Epithelial cell of proximal tubule (primary cell): ENCODE data around the gene MAP2K4. TPM values are rescaled to one million over a fixed set of nuclear protein-coding genes. Genes with fewer than 3 reads are reported as not detected.

Experiments used
- DNase-seq: peaks from one replicate; pipeline ENCODE4 v3.0.0-alpha.2; 2011; ENCODE audit warnings: low read depth
- H3K4me3 ChIP-seq: 2 replicates; pipeline ENCODE4 v1.5.1; 2011; ENCODE audit warnings: low read depth, mild to moderate bottlenecking, low read length
- total RNA-seq: library from RNA; depleted of rRNA; stranded (reverse); fragments of >200 nt; gene quantifications from 2 replicates; pipeline ENCODE4 v1.2.3, GENCODE V29; 2015
- TF ChIP-seq, protein P1 (sequence below): conservative IDR thresholded peaks from 2 replicates; pipeline ENCODE4 v1.5.1; 2012; ENCODE audit warnings: low read depth, mild to moderate bottlenecking, low read length

The MAP2K4 gene
- total RNA-seq, 1 donor from 2014 or later = 23.0 TPM

- TF ChIP-seq, protein P1, sequence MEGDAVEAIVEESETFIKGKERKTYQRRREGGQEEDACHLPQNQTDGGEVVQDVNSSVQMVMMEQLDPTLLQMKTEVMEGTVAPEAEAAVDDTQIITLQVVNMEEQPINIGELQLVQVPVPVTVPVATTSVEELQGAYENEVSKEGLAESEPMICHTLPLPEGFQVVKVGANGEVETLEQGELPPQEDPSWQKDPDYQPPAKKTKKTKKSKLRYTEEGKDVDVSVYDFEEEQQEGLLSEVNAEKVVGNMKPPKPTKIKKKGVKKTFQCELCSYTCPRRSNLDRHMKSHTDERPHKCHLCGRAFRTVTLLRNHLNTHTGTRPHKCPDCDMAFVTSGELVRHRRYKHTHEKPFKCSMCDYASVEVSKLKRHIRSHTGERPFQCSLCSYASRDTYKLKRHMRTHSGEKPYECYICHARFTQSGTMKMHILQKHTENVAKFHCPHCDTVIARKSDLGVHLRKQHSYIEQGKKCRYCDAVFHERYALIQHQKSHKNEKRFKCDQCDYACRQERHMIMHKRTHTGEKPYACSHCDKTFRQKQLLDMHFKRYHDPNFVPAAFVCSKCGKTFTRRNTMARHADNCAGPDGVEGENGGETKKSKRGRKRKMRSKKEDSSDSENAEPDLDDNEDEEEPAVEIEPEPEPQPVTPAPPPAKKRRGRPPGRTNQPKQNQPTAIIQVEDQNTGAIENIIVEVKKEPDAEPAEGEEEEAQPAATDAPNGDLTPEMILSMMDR = no peak
- no peak overlapping the region for H3K4me3 ChIP-seq
- DNase-seq = no peak
Measured at GRCh38 chr17:12116143-12116542, 95.5 kb downstream of the MAP2K4 start.

- DNase-seq = no peak
- TF ChIP-seq, protein P1 = no peak
- no peak overlapping the region for H3K4me3 ChIP-seq
Measured at GRCh38 chr17:12118617-12119016, 97.9 kb downstream of the MAP2K4 start.

DNA sequence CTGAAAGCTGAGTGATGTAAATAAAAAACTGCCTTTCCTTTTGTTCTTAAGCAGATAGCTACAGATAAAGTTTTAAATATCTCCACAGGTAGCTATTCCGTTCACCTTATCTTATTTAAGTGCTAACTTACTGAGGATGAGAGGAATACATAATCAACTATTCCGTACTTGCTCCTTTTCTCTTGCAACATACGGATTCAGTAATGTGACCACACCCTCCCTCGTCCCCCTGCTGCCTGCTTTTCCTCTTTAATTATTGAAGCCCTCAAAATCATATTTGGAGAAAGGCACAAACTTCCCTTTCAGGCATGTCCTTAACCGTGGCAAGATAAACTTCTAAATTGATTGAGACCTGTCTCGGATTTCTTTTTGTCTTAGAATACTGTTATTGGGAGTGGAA lies 101.4 kb downstream of the MAP2K4 start:
- H3K4me3 ChIP-seq = no peak overlapping the region
- TF ChIP-seq, protein P1 = no peak
- no peak for DNase-seq

DNA sequence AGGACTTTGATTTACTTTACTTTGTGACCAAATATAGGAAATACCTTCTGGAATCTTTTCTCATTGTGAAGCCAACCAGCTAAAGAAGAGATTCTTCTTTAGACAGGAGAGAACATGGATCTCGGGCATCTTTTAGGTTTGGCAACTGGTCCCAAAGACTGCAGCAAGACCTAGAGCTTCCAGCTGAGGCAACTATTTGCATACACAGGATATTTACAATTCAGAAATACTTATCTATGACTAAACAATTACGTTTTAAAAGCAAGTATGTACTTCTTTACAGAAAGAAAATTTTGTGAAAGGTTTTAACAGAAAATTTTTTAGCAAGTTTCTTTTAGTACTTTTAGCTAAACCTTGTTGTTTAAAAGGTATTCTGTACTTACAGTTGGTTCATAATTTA lies 106.5 kb downstream of the MAP2K4 start:
- DNase-seq = no peak
- H3K4me3 ChIP-seq = no peak overlapping the region
- TF ChIP-seq, protein P1 = no peak

DNA sequence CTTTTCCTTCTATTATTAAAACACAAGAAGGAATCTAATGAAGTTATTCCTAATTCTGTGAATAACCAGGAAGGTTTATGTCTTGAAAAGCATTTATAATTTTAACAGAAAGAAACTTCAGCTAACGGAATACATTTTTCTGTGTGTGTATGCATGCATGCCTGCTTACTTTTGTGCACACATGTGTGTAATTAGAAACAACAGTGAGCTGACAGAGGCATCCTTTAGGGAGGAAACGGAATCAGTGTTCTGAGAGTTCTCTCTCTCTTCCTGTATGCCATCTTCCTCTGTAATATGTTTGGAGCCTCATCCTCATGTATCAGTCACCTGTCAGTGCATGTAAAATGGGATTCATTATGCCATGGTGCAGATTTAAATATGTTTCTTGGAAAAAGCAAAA lies 107.0 kb downstream of the MAP2K4 start:
- TF ChIP-seq, protein P1 = no peak
- H3K4me3 ChIP-seq = no peak overlapping the region
- DNase-seq = no peak

GRCh38 chr17:12128946-12129345 lies 108.3 kb downstream of the MAP2K4 start:
- DNase-seq = no peak
- H3K4me3 ChIP-seq = no peak overlapping the region
- TF ChIP-seq, protein P1 = no peak

DNA sequence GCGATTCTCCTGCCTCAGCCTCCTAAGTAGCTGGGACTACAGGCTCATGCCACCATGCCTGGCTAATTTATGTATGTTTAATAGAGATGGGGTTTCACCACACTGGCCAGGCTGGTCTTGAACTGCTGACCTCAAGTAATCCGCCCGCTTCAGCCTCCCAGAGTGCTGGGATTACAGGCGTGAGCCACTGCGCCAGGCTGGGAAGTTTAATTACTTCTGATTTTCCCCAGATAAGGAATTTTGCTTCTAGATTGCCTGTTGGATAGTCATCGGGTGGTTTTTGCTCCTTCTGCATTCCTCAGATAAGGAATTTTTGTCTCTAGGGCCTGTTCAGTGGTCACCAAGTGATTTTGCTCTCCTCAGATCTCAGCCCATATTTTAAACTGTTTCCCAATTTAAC lies 112.5 kb downstream of the MAP2K4 start:
- DNase-seq = no peak
- no peak overlapping the region for H3K4me3 ChIP-seq
- TF ChIP-seq, protein P1 = no peak
